Heart left ventricle (tissue), 13 donors: ENCODE results near the gene DUSP18.

Experiments
- CTCF ChIP-seq, 12 donors: fragments of 200-600 bp; sonication (generic) in 4 of 12; IDR thresholded peaks; one replicate each; pipeline versions ENCODE4 v1.5.0 to v1.8.0; 2018 to 2022; ENCODE audit warnings: antibody characterized with exemption in 12 of 12, mild to moderate bottlenecking in 5 of 12
- POLR2A ChIP-seq, 2 donors: fragments of 450-650 bp; IDR thresholded peaks; one replicate each; pipeline ENCODE4 v1.6.1; 2017; ENCODE audit warnings: antibody characterized with exemption in 2 of 2, mild to moderate bottlenecking in 2 of 2, moderate library complexity in 2 of 2
- donor health status: ischemic (EF 13 %, LVEDD 7.1; RV severe dilation, severe dysfunction).
- donor health status: DM: no; HTN: yes; CAD: no.
- donor health status: DM: no; HTN: no; CAD: no.
- donor health status: ischemic (EF 25% LVEDD 6.9; RV normal size, moderate dysfunction).
- donor health status: ischemic (EF 25% LVEDD 5.7; RV mildly dilated, moderate dysfunction).
- donor health status: ischemic (EF 35%, LVEDD 5.7; RV mildly dilated, moderate dysfunction).
- donor health status: nonischemic (EF 11% LVEDD 7.7; RV severe dilation, severe dysfunction).
- donor health status: DM: yes; HTN: yes; CAD: no.
- donor health status: PGD.
- donor health status: ischemic (EF 29% LVEDD 5.4; RV normal size, mild dysfunction).
- donor health status: nonischemic (EF 23%, LVEDD 6.1; RV moderate dilation, normal function).

GRCh38 chr22:30628491-30628890 lies 39.2 kb downstream of the DUSP18 start:
- TF ChIP-seq CTCF (IDR thresholded peaks at IDR 0.05) (no peak), POLR2A (IDR thresholded peaks at IDR 0.05) (no peak)
